ENCODE results near the gene SLC25A31. TPM values are rescaled to one million over a fixed set of nuclear protein-coding genes. Genes with fewer than 3 reads are reported as not detected.

SLC25A31 gene
- total RNA-seq, 1 experiment from 2014 or later: not detected

- Histone ChIP-seq H3K79me2 (ENCODE audit: low read depth) (no peaks in the 10 kb centered on the region), H3K9me3 (ENCODE audit: insufficient read depth, low read depth) (peaks cover 16% of the 10 kb centered on the region; the same call in 1 of the 2 replicates), H3K4me2 (no peak overlapping the region), H3K27ac (no peak overlapping the region), H3K4me3 (no peak overlapping the region), H3K4me1 (replicated peaks; ENCODE audit: insufficient read depth) (no peaks in the 10 kb centered on the region), H3F3A (ENCODE audit: insufficient read depth, low read depth) (no peaks in the 10 kb centered on the region), H4K20me1 (ENCODE audit: insufficient read depth) (no peaks in the 10 kb centered on the region), H3K36me3 (ENCODE audit: low read depth) (no peaks in the 10 kb centered on the region), H3K9me2 (ENCODE audit: insufficient read depth) (no peaks in the 10 kb centered on the region; the same call in 1 of the 2 replicates), H3K27me3 (ENCODE audit: insufficient read depth, low read depth) (no peaks in the 10 kb centered on the region), H2AFZ (peak overlapping the region; percentile 13; the same call in 1 of the 2 replicates)
- no peak for DNase-seq
- no peak for TF ChIP-seq CTCF (conservative IDR thresholded peaks at IDR 0.05)
- CTCF ChIA-PET: no interaction called here
- POLR2A ChIA-PET (ENCODE audit: unreplicated experiment): no interaction called here
- no TSS peak for BruUV-seq (replicated peaks)
- intact Hi-C loops (cut with micrococcal nuclease; ENCODE audit: unreplicated experiment): no loop called here
These were observed 17.7 kb downstream of the SLC25A31 start for GRCh38 chr4:127747883-127748282.

GRCh38 chr4:127748957-127749356 is 18.8 kb downstream of the SLC25A31 start:
- no peaks in the 10 kb centered on the region for H3K79me2 ChIP-seq (ENCODE audit: low read depth)
- no peak overlapping the region for H2AFZ ChIP-seq
- no peaks in the 10 kb centered on the region for H3K4me1 ChIP-seq (replicated peaks; ENCODE audit: insufficient read depth)
- CTCF ChIA-PET: no interaction called here
- H3K27me3 ChIP-seq (ENCODE audit: insufficient read depth, low read depth): no peaks in the 10 kb centered on the region
- H3K4me3 ChIP-seq: no peak overlapping the region
- no peak for DNase-seq
- no peaks in the 10 kb centered on the region for H3K36me3 ChIP-seq (ENCODE audit: low read depth)
- H3K4me2 ChIP-seq: no peak overlapping the region
- no peaks in the 10 kb centered on the region; the same call in 1 of the 2 replicates for H3K9me2 ChIP-seq (ENCODE audit: insufficient read depth)
- no peaks in the 10 kb centered on the region for H3F3A ChIP-seq (ENCODE audit: insufficient read depth, low read depth)
- H3K27ac ChIP-seq: no peak overlapping the region
- BruUV-seq (replicated peaks): no TSS peak
- H3K9me3 ChIP-seq (ENCODE audit: insufficient read depth, low read depth): peaks cover 16% of the 10 kb centered on the region; the same call in 1 of the 2 replicates
- no peak for TF ChIP-seq CTCF (conservative IDR thresholded peaks at IDR 0.05)
- POLR2A ChIA-PET (ENCODE audit: unreplicated experiment): no interaction called here
- no peaks in the 10 kb centered on the region for H4K20me1 ChIP-seq (ENCODE audit: insufficient read depth)
- intact Hi-C loops (cut with micrococcal nuclease; ENCODE audit: unreplicated experiment): no loop called here

- H3K36me3 ChIP-seq (ENCODE audit: low read depth): no peaks in the 10 kb centered on the region
- no peaks in the 10 kb centered on the region for H3K9me2 ChIP-seq (ENCODE audit: insufficient read depth)
- H3K4me3 ChIP-seq: no peak overlapping the region
- DNase-seq: no peak
- H3F3A ChIP-seq (ENCODE audit: insufficient read depth, low read depth): no peaks in the 10 kb centered on the region
- no peaks in the 10 kb centered on the region for H3K9me3 ChIP-seq (ENCODE audit: insufficient read depth, low read depth)
- BruUV-seq (replicated peaks): no TSS peak
- H3K27ac ChIP-seq: no peak overlapping the region
- H2AFZ ChIP-seq: no peak overlapping the region
- CTCF ChIA-PET: no interaction called here
- H3K79me2 ChIP-seq (ENCODE audit: low read depth): no peaks in the 10 kb centered on the region
- POLR2A ChIA-PET (ENCODE audit: unreplicated experiment): interaction anchor here (0.6 kb wide), 1 partner anchor 319 kb away, joined by 3 read pairs; no protein-coding TSS in a partner anchor
- no peak for TF ChIP-seq CTCF (conservative IDR thresholded peaks at IDR 0.05)
- no peak for TF ChIP-seq EZH2 (IDR thresholded peaks at IDR 0.05; ENCODE audit: low read depth)
- no peak overlapping the region for H3K4me2 ChIP-seq
- H3K4me1 ChIP-seq (replicated peaks; ENCODE audit: insufficient read depth): no peaks in the 10 kb centered on the region
- intact Hi-C loops (cut with micrococcal nuclease; ENCODE audit: unreplicated experiment): no loop called here
- H4K20me1 ChIP-seq (ENCODE audit: insufficient read depth): no peaks in the 10 kb centered on the region
- H3K27me3 ChIP-seq (ENCODE audit: insufficient read depth, low read depth): no peaks in the 10 kb centered on the region
These were observed 26.7 kb downstream of the SLC25A31 start for GRCh38 chr4:127756906-127757305.
